SK-N-SH (cell line): ENCODE data around the gene CENPU. TPM values are rescaled to one million over a fixed set of nuclear protein-coding genes. Genes with fewer than 3 reads are reported as not detected.

Experiments
- CTCF ChIA-PET: fragments of 300-600, 350-600 bp; formaldehyde crosslinking; extraction: SDS; loops from one replicate; lab custom pipeline; 2021; lab: Yijun Ruan, JAX
- POLR2A ChIA-PET: fragments of 350-600 bp; sonication (Branson Sonifier 250); formaldehyde crosslinking; extraction: SDS; loops from one replicate; lab custom pipeline; 2020; ENCODE audit warnings: antibody characterized with exemption, inconsistent platforms; lab: Yijun Ruan, JAX
- DNase-seq: peaks from one replicate; pipeline ENCODE4 v3.0.0; 2012
- H2AFZ ChIP-seq: fragments of 200-600 bp; sonication (generic); 2 replicates; pipeline ENCODE4 v1.8.1; 2016; ENCODE audit warnings: antibody characterized with exemption, mild to moderate bottlenecking, low read depth
- H3F3A ChIP-seq: fragments of 200-600 bp; sonication (generic); replicated peaks from 2 replicates; pipeline ENCODE3; 2016; ENCODE audit warnings: antibody characterized with exemption, mild to moderate bottlenecking; ENCODE audit not compliant: insufficient read depth
- H3K27ac ChIP-seq, 2 experiments: fragments of 200-500 bp in 1 of 2; fragments of 200-600 bp in 1 of 2; sonication (Bioruptor generic) in 1 of 2; sonication (generic), shearing (Covaris generic) in 1 of 2; 2 replicates each; pipeline versions ENCODE4 v1.5.1 to v1.6.1; 2014 to 2016; ENCODE audit warnings: low read depth in 2 of 2, inconsistent platforms in 1 of 2, low read length in 1 of 2, mild to moderate bottlenecking in 1 of 2, mixed read lengths in 1 of 2
- H3K27me3 ChIP-seq: fragments of 200-600 bp; sonication (generic), shearing (Covaris generic); 2 replicates; pipeline ENCODE4 v1.6.1; 2016; ENCODE audit warnings: mixed run types; ENCODE audit not compliant: insufficient read depth
- H3K36me3 ChIP-seq, 2 experiments: fragments of 200-500 bp in 1 of 2; fragments of 200-600 bp in 1 of 2; sonication (Bioruptor generic) in 1 of 2; sonication (generic) in 1 of 2; replicated peaks in 1 of 2; 2 replicates each; pipeline versions ENCODE3 to v1.5.1; 2014 to 2016; ENCODE audit warnings: low read length in 1 of 2, mild to moderate bottlenecking in 1 of 2; ENCODE audit not compliant: insufficient read depth in 2 of 2, control insufficient read depth in 1 of 2
- H3K4me1 ChIP-seq, 2 experiments: fragments of 200-500 bp in 1 of 2; fragments of 200-600 bp in 1 of 2; sonication (Bioruptor generic) in 1 of 2; sonication (generic), shearing (Covaris generic) in 1 of 2; 2 replicates each; pipeline versions ENCODE4 v1.5.1 to v1.6.1; 2014 to 2016; ENCODE audit warnings: low read depth in 1 of 2, low read length in 1 of 2, mixed run types in 1 of 2; ENCODE audit not compliant: insufficient read depth in 2 of 2, control insufficient read depth in 1 of 2
- H3K4me2 ChIP-seq: fragments of 200-600 bp; sonication (generic), shearing (Covaris generic); 2 replicates; pipeline ENCODE4 v1.6.1; 2017; ENCODE audit warnings: mixed run types
- H3K4me3 ChIP-seq, 2 experiments: fragments of 200-500 bp in 1 of 2; fragments of 200-600 bp in 1 of 2; sonication (Bioruptor generic) in 1 of 2; sonication (generic), shearing (Covaris generic) in 1 of 2; 2 replicates each; pipeline versions ENCODE4 v1.5.1 to v1.8.1; 2014 to 2016; ENCODE audit warnings: low read depth in 2 of 2, inconsistent platforms in 1 of 2, low read length in 1 of 2, mild to moderate bottlenecking in 1 of 2, mixed read lengths in 1 of 2, moderate library complexity in 1 of 2
- H3K79me2 ChIP-seq: fragments of 200-600 bp; sonication (generic); 2 replicates; pipeline ENCODE4 v1.8.1; 2017; ENCODE audit warnings: mild to moderate bottlenecking; ENCODE audit not compliant: insufficient read depth
- H3K9ac ChIP-seq: fragments of 200-600 bp; sonication (generic); 2 replicates; pipeline ENCODE4 v1.6.1; 2017; ENCODE audit warnings: mixed run types
- H3K9me2 ChIP-seq: fragments of 200-600 bp; sonication (generic); 2 replicates; pipeline ENCODE4 v1.6.1; 2017; ENCODE audit warnings: mixed run types
- H3K9me3 ChIP-seq: fragments of 200-600 bp; sonication (generic); 2 replicates; pipeline ENCODE4 v1.6.1; 2017; ENCODE audit warnings: mixed run types, mild to moderate bottlenecking, moderate library complexity
- H4K20me1 ChIP-seq: fragments of 200-600 bp; sonication (generic); 2 replicates; pipeline ENCODE4 v1.6.1; 2017; ENCODE audit warnings: mild to moderate bottlenecking, mixed run types; ENCODE audit not compliant: insufficient read depth
- CHD2 ChIP-seq: fragments of 150-350 bp; IDR thresholded peaks from 2 replicates; pipeline ENCODE4 v1.6.1; 2018; ENCODE audit warnings: low read length; ENCODE audit not compliant: partially characterized antibody
- ELF1 ChIP-seq: IDR thresholded peaks from 2 replicates; pipeline ENCODE4 v1.4.0; 2012
- FOXM1 ChIP-seq: IDR thresholded peaks from 2 replicates; pipeline ENCODE4 v1.4.0; 2012; ENCODE audit warnings: low read depth, mild to moderate bottlenecking
- GABPA ChIP-seq: IDR thresholded peaks from 2 replicates; pipeline ENCODE4 v1.4.0; 2012; ENCODE audit warnings: low read depth, mild to moderate bottlenecking
- GATA2 ChIP-seq: sonication (generic); formaldehyde crosslinking; IDR thresholded peaks from 2 replicates; pipeline ENCODE4 v1.5.0; 2020; ENCODE audit warnings: mild to moderate bottlenecking, missing genetic modification reagents
- JUND ChIP-seq: IDR thresholded peaks from 2 replicates; pipeline ENCODE4 v1.4.0; 2012
- MEF2A ChIP-seq: IDR thresholded peaks from 2 replicates; pipeline ENCODE4 v1.4.0; 2012; ENCODE audit warnings: low read depth, borderline replicate concordance
- MXI1 ChIP-seq: IDR thresholded peaks from 2 replicates; pipeline ENCODE4 v1.6.1; 2012; ENCODE audit warnings: mild to moderate bottlenecking, low read depth, low read length, improper control_type of control experiment
- POLR2AphosphoS5 ChIP-seq: IDR thresholded peaks from 2 replicates; pipeline ENCODE4 v1.6.1; 2012; ENCODE audit warnings: low read depth, low read length
- RAD21 ChIP-seq: IDR thresholded peaks from 2 replicates; pipeline ENCODE4 v1.6.1; 2012; ENCODE audit warnings: mild to moderate bottlenecking, low read length
- RCOR1 ChIP-seq: fragments of 150-350 bp; IDR thresholded peaks from 2 replicates; pipeline ENCODE4 v1.6.1; 2017; ENCODE audit warnings: antibody characterized with exemption, low read length
- RXRA ChIP-seq: IDR thresholded peaks from 2 replicates; pipeline ENCODE4 v1.4.0; 2012; ENCODE audit warnings: low read depth, mild to moderate bottlenecking, borderline replicate concordance
- SIN3A ChIP-seq: IDR thresholded peaks from 2 replicates; pipeline ENCODE4 v1.6.1; 2012; ENCODE audit warnings: low read depth, mild to moderate bottlenecking, low read length, moderate library complexity, borderline replicate concordance
- SMC3 ChIP-seq: IDR thresholded peaks from 2 replicates; pipeline ENCODE4 v1.6.1; 2012; ENCODE audit warnings: low read depth, low read length, improper control_type of control experiment
- TAF1 ChIP-seq: IDR thresholded peaks from 2 replicates; pipeline ENCODE4 v1.6.1; 2012; ENCODE audit warnings: low read depth, mild to moderate bottlenecking, low read length, moderate library complexity, borderline replicate concordance
- TCF12 ChIP-seq: IDR thresholded peaks from 2 replicates; pipeline ENCODE4 v1.4.0; 2012
- YY1 ChIP-seq: IDR thresholded peaks from 2 replicates; pipeline ENCODE4 v1.4.0; 2012; ENCODE audit warnings: low read depth, mild to moderate bottlenecking
- WGBS: methylation state at CpG from one replicate; pipeline ENCODE4 v1.1.6; 2017; ENCODE audit warnings: low lambda C conversion rate; 5-methylcytosine and 5-hydroxymethylcytosine counted together
- polyA plus RNA-seq, 3 experiments: library from polyadenylated mRNA; depleted of rRNA; stranded (reverse); fragments of >200 nt; gene quantifications; 2 replicates each; pipeline ENCODE4 v1.2.3, GENCODE V29; 2012
- TF ChIP-seq, protein P1 (sequence below): fragments of 150-350 bp; IDR thresholded peaks from 2 replicates; pipeline ENCODE4 v1.6.1; 2017; ENCODE audit warnings: antibody characterized with exemption, low read length, low read depth, borderline replicate concordance
- TF ChIP-seq, protein P2 (sequence below): IDR thresholded peaks from 2 replicates; pipeline ENCODE4 v1.4.0; 2012; ENCODE audit warnings: low read depth
- TF ChIP-seq, protein P3 (sequence below): fragments of 200-600 bp; sonication (generic); IDR thresholded peaks from 2 replicates; pipeline ENCODE4 v1.6.1; 2017; ENCODE audit warnings: antibody characterized with exemption, mild to moderate bottlenecking, moderate library complexity

The CENPU gene
- polyA plus RNA-seq, 1 of the 3 experiments (the other 2 are of a cell fraction): 8.7 TPM

- POLR2A ChIA-PET: no interaction called here
- no peaks in the 10 kb centered on the region for H3F3A ChIP-seq
- no peaks in the 10 kb centered on the region for H4K20me1 ChIP-seq
- H3K4me3 ChIP-seq: no peak overlapping the region
- no peak for DNase-seq
- no peaks in the 10 kb centered on the region for H3K9me2 ChIP-seq
- H3K9me3 ChIP-seq: no peaks in the 10 kb centered on the region
- no peaks in the 10 kb centered on the region for H3K27me3 ChIP-seq
- H3K4me1 ChIP-seq: peaks cover 0 to 4% of the 10 kb centered on the region in 2 experiments; a peak in 1 of 4 replicates
- TF ChIP-seq SIN3A (no peak), MXI1 (no peak)
- TF ChIP-seq, protein P1, sequence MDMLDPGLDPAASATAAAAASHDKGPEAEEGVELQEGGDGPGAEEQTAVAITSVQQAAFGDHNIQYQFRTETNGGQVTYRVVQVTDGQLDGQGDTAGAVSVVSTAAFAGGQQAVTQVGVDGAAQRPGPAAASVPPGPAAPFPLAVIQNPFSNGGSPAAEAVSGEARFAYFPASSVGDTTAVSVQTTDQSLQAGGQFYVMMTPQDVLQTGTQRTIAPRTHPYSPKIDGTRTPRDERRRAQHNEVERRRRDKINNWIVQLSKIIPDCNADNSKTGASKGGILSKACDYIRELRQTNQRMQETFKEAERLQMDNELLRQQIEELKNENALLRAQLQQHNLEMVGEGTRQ: no peak
- H2AFZ ChIP-seq: no peak overlapping the region
- no peak overlapping the region for H3K4me2 ChIP-seq
- WGBS: 69% methylated on average over 3 of the region's 4 CpGs
- no peak overlapping the region for H3K27ac ChIP-seq
- CTCF ChIA-PET: interaction anchor here (1.0 to 1.6 kb wide), 2 partner anchors 17 to 19 kb away, joined by 4 to 7 read pairs; no protein-coding TSS in a partner anchor
- H3K36me3 ChIP-seq: peaks cover 19 to 36% of the 10 kb centered on the region in 2 experiments
- H3K79me2 ChIP-seq: no peaks in the 10 kb centered on the region
- no peak overlapping the region for H3K9ac ChIP-seq
Observed at GRCh38 chr4:184764601-184765000, 30.7 kb upstream of the CENPU start.

- Histone ChIP-seq H3K27ac (no peak overlapping the region), H3K4me3 (no peak overlapping the region), H4K20me1 (no peaks in the 10 kb centered on the region), H3K9me2 (no peaks in the 10 kb centered on the region), H3K36me3 (peaks cover 19 to 34% of the 10 kb centered on the region in 2 experiments), H3K9me3 (no peaks in the 10 kb centered on the region), H3F3A (no peaks in the 10 kb centered on the region), H3K4me1 (peaks cover 0 to 4% of the 10 kb centered on the region in 2 experiments; a peak in 1 of 4 replicates), H3K9ac (no peak overlapping the region), H3K79me2 (no peaks in the 10 kb centered on the region), H2AFZ (no peak overlapping the region), H3K4me2 (no peak overlapping the region), H3K27me3 (no peaks in the 10 kb centered on the region)
- ChIA-PET POLR2A (no interaction called here), CTCF (interaction anchor here (0.9 to 2.0 kb wide), 4 partner anchors 16 to 221 kb away, joined by 3 to 7 read pairs (median 5); no protein-coding TSS in a partner anchor)
- WGBS: 88% methylated on average over 14 of the region's 14 CpGs
- no peak for DNase-seq
- no peak for TF ChIP-seq TCF12
- no peak for TF ChIP-seq FOXM1
- no peak for TF ChIP-seq SMC3
- TF ChIP-seq RAD21: no peak
- TF ChIP-seq GATA2 (CRISPR knock-in tag): no peak
- TF ChIP-seq, protein P2, sequence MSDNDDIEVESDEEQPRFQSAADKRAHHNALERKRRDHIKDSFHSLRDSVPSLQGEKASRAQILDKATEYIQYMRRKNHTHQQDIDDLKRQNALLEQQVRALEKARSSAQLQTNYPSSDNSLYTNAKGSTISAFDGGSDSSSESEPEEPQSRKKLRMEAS: no peak
- no peak for TF ChIP-seq JUND
- TF ChIP-seq TAF1: no peak
- no peak for TF ChIP-seq CHD2
- TF ChIP-seq, protein P1: no peak
- TF ChIP-seq YY1: no peak
- TF ChIP-seq RCOR1: no peak
- no peak for TF ChIP-seq RXRA
- no peak for TF ChIP-seq MXI1
- no peak for TF ChIP-seq POLR2AphosphoS5
- TF ChIP-seq MEF2A: no peak
- TF ChIP-seq, protein P3, sequence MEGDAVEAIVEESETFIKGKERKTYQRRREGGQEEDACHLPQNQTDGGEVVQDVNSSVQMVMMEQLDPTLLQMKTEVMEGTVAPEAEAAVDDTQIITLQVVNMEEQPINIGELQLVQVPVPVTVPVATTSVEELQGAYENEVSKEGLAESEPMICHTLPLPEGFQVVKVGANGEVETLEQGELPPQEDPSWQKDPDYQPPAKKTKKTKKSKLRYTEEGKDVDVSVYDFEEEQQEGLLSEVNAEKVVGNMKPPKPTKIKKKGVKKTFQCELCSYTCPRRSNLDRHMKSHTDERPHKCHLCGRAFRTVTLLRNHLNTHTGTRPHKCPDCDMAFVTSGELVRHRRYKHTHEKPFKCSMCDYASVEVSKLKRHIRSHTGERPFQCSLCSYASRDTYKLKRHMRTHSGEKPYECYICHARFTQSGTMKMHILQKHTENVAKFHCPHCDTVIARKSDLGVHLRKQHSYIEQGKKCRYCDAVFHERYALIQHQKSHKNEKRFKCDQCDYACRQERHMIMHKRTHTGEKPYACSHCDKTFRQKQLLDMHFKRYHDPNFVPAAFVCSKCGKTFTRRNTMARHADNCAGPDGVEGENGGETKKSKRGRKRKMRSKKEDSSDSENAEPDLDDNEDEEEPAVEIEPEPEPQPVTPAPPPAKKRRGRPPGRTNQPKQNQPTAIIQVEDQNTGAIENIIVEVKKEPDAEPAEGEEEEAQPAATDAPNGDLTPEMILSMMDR: no peak
- no peak for TF ChIP-seq ELF1
- TF ChIP-seq GABPA: no peak
Observed at GRCh38 chr4:184763150-184763780, 29.4 kb upstream of the CENPU start.
